Measurements from ENCODE around the gene KRT71.

Gene KRT71

GRCh38 chr12:52573743-52574142 lies 20.8 kb upstream of the KRT71 start, which contains the start of gene KRT74:
TSS of gene KRT74 (minus strand) at chr12:52573843. CDS start at chr12:52573777, 66 bp downstream.
- no peak for DNase-seq

GRCh38 chr12:52573306-52573705 lies 20.4 kb upstream of the KRT71 start:
- DNase-seq = no peak

- no peak for DNase-seq
These were observed 17.6 kb upstream of the KRT71 start for GRCh38 chr12:52570511-52570910.

- no peak for DNase-seq
These were observed 15.2 kb upstream of the KRT71 start for GRCh38 chr12:52568111-52568510.

DNA sequence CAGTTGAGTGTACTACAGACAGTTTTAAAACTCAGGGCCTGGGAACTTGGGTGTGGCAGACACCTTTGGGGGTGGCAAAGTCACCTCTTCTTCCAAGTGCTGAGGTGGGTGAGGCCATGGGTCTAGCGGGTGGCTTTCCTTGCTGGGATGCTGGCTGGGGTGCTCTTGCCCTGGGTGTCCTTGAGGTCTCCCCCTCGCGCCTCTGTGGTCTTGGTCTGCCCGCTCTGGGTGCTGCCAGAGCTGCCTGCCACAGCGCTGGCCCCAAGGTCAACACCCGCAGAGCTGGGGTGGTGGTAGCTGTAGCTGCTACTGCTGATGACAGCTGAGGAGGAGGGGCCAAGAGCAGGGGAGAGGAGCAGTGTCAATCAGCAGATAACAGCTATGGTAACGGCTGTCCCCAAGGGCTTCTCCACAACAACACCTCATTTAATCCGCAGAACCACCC lies 13.9 kb upstream of the KRT71 start:
- no peak for DNase-seq

DNA sequence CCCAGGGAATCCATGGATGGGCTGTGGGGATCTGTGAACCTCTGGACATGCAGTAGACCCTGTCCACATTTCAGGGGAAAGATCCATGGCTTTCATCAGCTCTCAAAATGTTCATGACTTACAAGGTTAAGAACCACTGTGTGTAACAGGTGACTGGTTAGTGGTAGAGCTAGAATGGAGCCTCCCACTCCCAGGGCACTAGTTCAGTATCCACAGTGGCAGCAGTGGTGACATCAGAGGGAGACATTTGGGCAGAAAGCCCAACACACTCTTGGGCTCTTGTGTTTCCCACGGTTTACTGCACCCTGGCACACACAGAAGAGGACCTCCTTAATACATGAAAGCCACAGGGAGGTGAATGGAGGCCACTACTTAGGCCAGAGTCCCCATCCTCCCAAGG lies 11.6 kb upstream of the KRT71 start:
- no peak for DNase-seq

- peak; percentile 7 for DNase-seq
These were observed 9.0 kb upstream of the KRT71 start for GRCh38 chr12:52561880-52562449.

- DNase-seq = no peak
These were observed 7.0 kb upstream of the KRT71 start for GRCh38 chr12:52559979-52560378.

- DNase-seq = no peak
These were observed 6.0 kb upstream of the KRT71 start for GRCh38 chr12:52558781-52559445.

DNA sequence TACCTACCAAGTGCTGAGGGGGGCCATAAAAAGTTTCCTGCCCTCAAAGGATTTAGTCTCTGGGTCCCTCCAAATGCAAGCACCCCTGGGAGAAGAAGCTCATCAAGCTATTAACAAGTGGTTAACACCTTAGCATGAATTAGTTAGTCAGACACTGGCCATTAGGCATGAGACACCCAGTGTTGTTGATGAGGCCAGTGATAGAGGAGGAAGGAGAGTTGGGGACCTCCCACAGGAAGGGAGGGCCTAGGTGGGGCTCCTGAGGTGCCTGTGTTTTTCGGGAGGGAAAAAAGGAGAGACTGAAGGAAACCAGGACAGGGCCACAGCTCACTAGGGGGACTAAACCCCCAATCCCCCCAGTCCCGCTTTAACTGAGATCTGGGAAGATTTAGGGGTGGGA lies 4.5 kb upstream of the KRT71 start:
- no peak for DNase-seq

GRCh38 chr12:52555577-52555976 lies 2.6 kb upstream of the KRT71 start:
- DNase-seq = no peak

DNA sequence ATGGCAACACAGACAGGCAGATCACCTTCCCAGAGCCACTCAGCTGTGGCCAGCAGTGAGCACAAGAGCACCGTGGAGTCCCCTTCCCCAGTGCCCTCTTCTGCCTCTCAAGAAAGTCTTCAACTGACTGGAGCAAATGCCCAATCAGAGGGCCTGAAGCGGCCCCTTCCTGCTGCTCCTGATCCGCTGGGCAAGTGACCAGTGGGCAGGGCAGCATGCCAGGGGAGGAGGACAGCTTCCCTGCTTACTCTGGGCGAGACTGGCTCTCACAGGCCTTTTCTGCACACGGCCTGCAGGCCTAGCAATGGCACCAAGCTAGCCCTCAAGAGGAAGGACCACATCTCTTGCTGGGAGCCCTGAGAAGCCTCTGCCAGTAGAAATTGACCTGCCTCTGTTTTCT lies 890 bp downstream of the KRT71 start:
- no peak for DNase-seq

DNA sequence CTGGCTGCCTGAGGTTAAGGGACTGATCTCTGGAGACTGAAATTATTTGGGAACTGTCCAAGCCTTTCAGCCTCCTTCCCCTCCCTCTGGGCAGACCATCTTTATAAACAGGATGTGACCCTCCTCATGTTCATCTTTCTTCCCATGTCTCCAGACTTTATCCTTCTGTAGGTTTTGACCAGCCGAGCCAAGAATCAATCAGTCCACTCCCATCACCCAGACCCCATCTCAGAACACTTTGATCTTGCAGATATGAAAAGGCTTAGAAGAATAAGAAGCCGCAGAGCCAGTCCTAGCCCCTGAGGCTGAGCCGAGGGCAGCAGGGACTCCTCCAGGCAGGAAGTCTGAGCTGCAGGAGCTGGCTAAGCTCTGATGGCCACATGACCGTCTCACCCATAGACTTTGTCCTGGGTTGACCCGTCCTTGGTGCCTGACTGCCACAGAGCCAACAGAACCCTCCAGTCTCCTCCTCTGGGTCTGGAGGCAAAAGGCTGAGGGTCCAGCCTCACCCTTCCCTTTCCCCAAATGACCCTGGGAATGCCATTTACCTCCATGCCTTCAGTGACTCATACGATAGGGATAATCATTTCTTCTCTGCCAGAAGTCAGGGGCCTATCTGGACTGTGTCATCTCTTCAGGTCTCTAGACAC lies 1.6 kb downstream of the KRT71 start:
- DNase-seq = no peak

DNA sequence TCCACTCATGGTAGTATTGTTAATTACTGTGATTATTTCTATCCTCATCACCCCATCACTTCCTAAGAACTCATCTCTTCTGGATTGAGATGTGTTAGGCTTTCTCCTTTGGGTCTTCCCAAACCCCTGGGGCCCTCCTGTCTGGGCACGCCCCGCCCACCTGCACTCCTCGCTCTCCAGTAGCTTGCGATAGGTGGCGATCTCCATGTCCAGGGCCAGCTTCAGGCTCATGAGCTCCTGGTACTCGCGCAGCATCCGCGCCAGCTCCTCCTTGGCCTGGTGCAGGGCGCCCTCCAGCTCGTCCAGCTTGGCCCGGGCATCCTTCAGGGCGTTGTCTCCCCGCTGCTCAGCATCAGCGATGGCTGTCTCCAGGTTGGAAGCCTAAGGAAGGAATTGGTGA lies 6.8 kb downstream of the KRT71 start:
- DNase-seq = no peak

DNA sequence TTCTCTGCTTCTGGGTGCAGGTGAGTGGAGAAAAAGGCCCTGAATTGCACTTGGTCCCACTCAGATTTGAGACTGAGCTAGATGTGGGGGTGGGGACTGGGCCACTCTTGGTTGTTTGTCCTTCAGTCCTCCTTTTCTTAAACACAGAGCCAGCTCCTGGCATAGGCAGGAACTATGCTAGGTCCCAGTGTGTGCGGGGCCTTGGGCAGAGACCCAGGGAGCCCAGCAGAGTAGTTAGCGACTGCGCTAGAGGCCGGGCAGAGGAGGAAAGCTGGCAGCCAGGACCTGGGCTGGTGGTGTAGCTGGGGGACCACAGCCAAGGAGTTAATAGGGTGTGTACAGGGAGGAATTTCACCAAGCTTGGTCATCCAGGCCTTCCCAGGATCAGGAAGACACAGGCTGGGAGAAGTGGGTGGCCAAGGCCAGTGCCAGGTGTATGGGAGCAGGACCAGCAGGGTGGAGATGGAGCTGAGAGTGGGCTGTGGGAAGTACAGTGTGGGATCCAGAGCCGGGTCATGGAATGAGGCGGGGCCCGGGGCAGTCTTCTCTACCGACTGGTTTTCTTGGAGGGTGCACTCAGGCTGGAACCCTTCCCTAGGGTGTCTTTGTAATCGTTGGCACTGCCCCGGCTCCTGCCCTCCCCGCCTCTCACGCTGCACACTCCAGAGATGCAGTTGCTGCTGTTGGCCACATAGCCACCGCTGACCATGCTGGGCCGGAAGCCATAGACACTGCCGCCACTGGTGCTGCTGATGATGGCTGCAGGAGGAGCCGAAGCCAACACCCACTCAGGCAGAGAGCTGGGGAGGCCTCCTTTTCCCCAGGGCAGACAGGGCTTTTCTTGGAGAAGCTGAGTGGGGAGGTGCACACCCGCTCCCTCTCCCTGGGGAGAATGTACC lies 8.7 kb downstream of the KRT71 start:
- DNase-seq = no peak

DNA sequence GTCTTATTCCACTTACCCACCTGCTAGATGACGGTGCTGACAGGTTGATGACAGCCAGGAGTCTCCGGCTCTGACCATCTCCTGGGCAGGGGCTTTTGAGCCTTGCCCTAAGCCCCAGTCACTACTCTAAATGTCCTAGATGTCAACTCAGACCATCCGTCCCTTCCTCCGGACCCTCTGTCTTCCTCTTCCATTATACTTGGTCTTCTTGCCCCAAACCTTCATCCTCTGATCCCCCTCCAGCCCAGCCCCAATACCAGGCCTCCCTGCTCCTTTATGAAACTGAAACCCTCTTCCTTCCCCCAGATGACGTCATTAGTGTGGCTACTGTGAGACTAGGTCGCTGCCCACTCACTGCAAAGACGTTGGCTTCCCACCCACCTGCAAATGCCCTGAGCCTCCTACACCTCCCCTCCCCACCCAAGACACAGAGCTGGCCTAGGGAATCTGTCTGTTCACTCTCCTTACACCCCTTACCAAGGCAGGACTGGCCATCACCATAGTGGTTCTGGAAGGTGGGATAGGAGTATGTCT lies 10.1 kb downstream of the KRT71 start:
- DNase-seq = peak; percentile 35

DNA sequence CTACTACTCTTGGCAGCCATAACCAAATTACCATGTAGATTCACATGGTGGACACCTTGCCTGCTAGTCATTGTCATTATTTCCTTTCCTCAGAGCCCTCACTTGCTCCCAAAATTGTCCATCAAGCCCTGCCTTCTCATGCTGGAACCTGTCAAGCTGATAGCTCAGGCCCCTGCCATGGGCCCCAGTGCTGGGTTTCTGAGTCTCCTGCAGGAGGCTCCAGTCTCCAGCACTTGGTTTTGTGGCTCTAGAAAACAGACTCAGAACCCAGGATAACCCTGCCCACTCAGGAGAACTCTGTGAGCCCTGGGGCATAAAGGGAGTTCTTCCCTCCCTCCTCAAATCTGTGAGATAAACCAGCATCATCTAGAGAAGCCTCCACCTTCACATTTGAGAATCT lies 10.8 kb downstream of the KRT71 start:
- DNase-seq = no peak

DNA sequence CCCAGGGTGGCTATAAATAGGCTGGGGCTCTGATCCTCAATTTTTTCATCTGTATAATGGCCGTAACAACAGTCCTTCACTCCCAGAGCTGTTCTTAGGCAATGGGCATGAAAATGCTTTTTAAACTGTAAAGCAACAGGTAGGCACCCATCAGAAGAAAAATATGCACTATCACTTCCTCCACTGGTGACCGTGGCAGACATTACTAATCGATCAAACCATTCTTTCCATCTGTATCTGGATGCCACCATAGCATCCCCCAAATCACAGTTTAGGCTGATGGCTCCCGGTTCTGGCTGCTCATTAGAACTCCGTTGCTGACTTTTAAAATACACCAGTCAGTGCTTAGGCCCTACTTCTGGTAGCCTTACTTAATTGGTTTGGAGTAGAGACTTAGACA lies 11.2 kb downstream of the KRT71 start:
- DNase-seq = no peak

GRCh38 chr12:52540531-52540930 lies 12.4 kb downstream of the KRT71 start:
- no peak for DNase-seq

GRCh38 chr12:52539821-52540173 lies 13.1 kb downstream of the KRT71 start:
- DNase-seq = no peak

GRCh38 chr12:52539083-52539820 lies 13.7 kb downstream of the KRT71 start:
- DNase-seq = no peak

- DNase-seq = no peak
These were observed 15.8 kb downstream of the KRT71 start for GRCh38 chr12:52537101-52537500.
